Neural cell (in vitro differentiated cells): ENCODE results near the gene HMCN2. TPM values are rescaled to one million over a fixed set of nuclear protein-coding genes. Genes with fewer than 3 reads are reported as not detected.

Source experiments
- H2AFZ ChIP-seq: fragments of 200-600, 300-800 bp; sonication (generic), shearing (Covaris generic); 2 replicates; pipeline ENCODE4 v1.6.0; 2014; ENCODE audit warnings: low read depth, mild to moderate bottlenecking, antibody characterized with exemption, low read length, moderate library complexity
- H3F3A ChIP-seq: fragments of 200-600 bp; shearing (Covaris generic); 2 replicates; pipeline ENCODE4 v1.6.1; 2016; ENCODE audit warnings: mild to moderate bottlenecking, moderate library complexity, mixed read lengths, antibody characterized with exemption, low read length; ENCODE audit not compliant: insufficient read depth, poor library complexity, severe bottlenecking
- H3K27ac ChIP-seq: fragments of 200-600, 300-800 bp; sonication (generic), shearing (Covaris generic); 2 replicates; pipeline ENCODE4 v1.5.1; 2014; ENCODE audit warnings: mild to moderate bottlenecking, low read length, moderate library complexity
- H3K27me3 ChIP-seq: fragments of 300-800, 200-600 bp; sonication (generic), shearing (Covaris generic); 2 replicates; pipeline ENCODE4 v1.6.0; 2014; ENCODE audit warnings: mild to moderate bottlenecking, low read depth, low read length, moderate library complexity; ENCODE audit not compliant: insufficient read depth
- H3K36me3 ChIP-seq: fragments of 300-800, 200-600 bp; sonication (generic), shearing (Covaris generic); 2 replicates; pipeline ENCODE4 v1.5.1; 2014; ENCODE audit warnings: mild to moderate bottlenecking, antibody characterized with exemption, low read length, moderate library complexity; ENCODE audit not compliant: insufficient read depth
- H3K4me2 ChIP-seq: fragments of 300-800, 200-600 bp; sonication (generic), shearing (Covaris generic); 2 replicates; pipeline ENCODE4 v1.6.0; 2014; ENCODE audit warnings: mild to moderate bottlenecking, low read length
- H3K4me3 ChIP-seq: fragments of 300-800, 200-600 bp; sonication (generic), shearing (Covaris generic); 2 replicates; pipeline ENCODE4 v1.5.1; 2014; ENCODE audit warnings: mild to moderate bottlenecking, low read length, moderate library complexity
- H3K79me2 ChIP-seq: fragments of 200-600 bp; shearing (Covaris generic); replicated peaks from 2 replicates; pipeline ENCODE4 v1.6.0; 2014; ENCODE audit warnings: mild to moderate bottlenecking, low read length, moderate library complexity; ENCODE audit not compliant: insufficient read depth
- H3K9ac ChIP-seq: fragments of 300-800, 200-600 bp; sonication (generic), shearing (Covaris generic); 2 replicates; pipeline ENCODE4 v1.6.1; 2016; ENCODE audit warnings: mild to moderate bottlenecking, low read length, mixed read lengths
- H3K9me2 ChIP-seq: fragments of 200-600 bp; shearing (Covaris generic); 2 replicates; pipeline ENCODE4 v1.6.1; 2016; ENCODE audit warnings: mild to moderate bottlenecking, low read length, mixed read lengths; ENCODE audit not compliant: insufficient read depth
- H3K9me3 ChIP-seq: fragments of 200-600, 300-800 bp; sonication (generic), shearing (Covaris generic); 2 replicates; pipeline ENCODE4 v1.6.1; 2016; ENCODE audit warnings: mild to moderate bottlenecking, mixed run types, low read length, moderate library complexity, mixed read lengths
- H4K20me1 ChIP-seq: fragments of 200-600 bp; shearing (Covaris generic); 2 replicates; pipeline ENCODE4 v1.6.1; 2016; ENCODE audit warnings: mild to moderate bottlenecking, mixed run types; ENCODE audit not compliant: insufficient read depth
- CTCF ChIP-seq: fragments of 450-650 bp; IDR thresholded peaks from 2 replicates; pipeline ENCODE4 v1.5.1; 2014; ENCODE audit warnings: antibody characterized with exemption, mild to moderate bottlenecking, moderate library complexity; ENCODE audit not compliant: poor library complexity, severe bottlenecking
- EP300 ChIP-seq: fragments of 450-650 bp; conservative IDR thresholded peaks from 2 replicates; pipeline ENCODE4 v1.6.1; 2014; ENCODE audit warnings: antibody characterized with exemption, mild to moderate bottlenecking, moderate library complexity; ENCODE audit not compliant: poor library complexity, severe bottlenecking
- EZH2 ChIP-seq: fragments of 200-600, 300-800 bp; shearing (Covaris generic), sonication (generic); IDR thresholded peaks from 2 replicates; pipeline ENCODE4 v1.6.1; 2014; ENCODE audit warnings: antibody characterized with exemption, low read length, borderline replicate concordance, mild to moderate bottlenecking; ENCODE audit not compliant: insufficient read depth, poor library complexity, severe bottlenecking
- MXI1 ChIP-seq: fragments of 450-650 bp; conservative IDR thresholded peaks from 2 replicates; pipeline ENCODE4 v1.6.1; 2014; ENCODE audit warnings: antibody characterized with exemption, mild to moderate bottlenecking; ENCODE audit not compliant: poor library complexity, severe bottlenecking
- POLR2AphosphoS5 ChIP-seq: IDR thresholded peaks from 2 replicates; pipeline ENCODE4 v1.6.1; 2012
- RAD21 ChIP-seq: fragments of 450-650 bp; conservative IDR thresholded peaks from 2 replicates; pipeline ENCODE4 v1.6.1; 2014; ENCODE audit warnings: antibody characterized with exemption, mild to moderate bottlenecking, moderate library complexity
- REST ChIP-seq: IDR thresholded peaks from 2 replicates; pipeline ENCODE4 v1.6.1; 2012; ENCODE audit warnings: borderline replicate concordance
- SMC3 ChIP-seq: fragments of 450-650 bp; conservative IDR thresholded peaks from 2 replicates; pipeline ENCODE4 v1.6.1; 2014; ENCODE audit warnings: antibody characterized with exemption, mild to moderate bottlenecking, moderate library complexity; ENCODE audit not compliant: poor library complexity
- TAF1 ChIP-seq: IDR thresholded peaks from 2 replicates; pipeline ENCODE4 v1.6.1; 2012; ENCODE audit warnings: low read depth
- polyA plus RNA-seq: library from polyadenylated mRNA; depleted of rRNA; stranded (reverse); fragments of >200 nt; gene quantifications from 2 replicates; pipeline ENCODE4 v1.2.3, GENCODE V29; 2014

The HMCN2 gene
- polyA plus RNA-seq, 1 donor from 2014 or later, result 1.7 TPM

- no peaks in the 10 kb centered on the region for H3K36me3 ChIP-seq
- no peak overlapping the region for H3K4me2 ChIP-seq
- no peaks in the 10 kb centered on the region for H3F3A ChIP-seq
- peaks cover 3% of the 10 kb centered on the region for H4K20me1 ChIP-seq
- H3K79me2 ChIP-seq, result no peaks in the 10 kb centered on the region
- no peak overlapping the region for H3K4me3 ChIP-seq
- H3K27ac ChIP-seq, result no peak overlapping the region
- no peak for TF ChIP-seq EP300
- TF ChIP-seq EZH2, result no peak
- TF ChIP-seq TAF1, result no peak
- no peak for TF ChIP-seq POLR2AphosphoS5
- TF ChIP-seq MXI1, result no peak
- no peak for TF ChIP-seq CTCF
- TF ChIP-seq SMC3, result no peak
- no peak for TF ChIP-seq REST
- TF ChIP-seq RAD21, result no peak
- H3K9me2 ChIP-seq, result no peaks in the 10 kb centered on the region
- H2AFZ ChIP-seq, result no peak overlapping the region
- H3K27me3 ChIP-seq, result no peaks in the 10 kb centered on the region
- H3K9me3 ChIP-seq, result no peaks in the 10 kb centered on the region
- H3K9ac ChIP-seq, result no peak overlapping the region
Observed at GRCh38 chr9:130219661-130220096, 45.9 kb upstream of the HMCN2 start.

- H4K20me1 ChIP-seq, result peaks cover 3% of the 10 kb centered on the region
- H3K9me2 ChIP-seq, result no peaks in the 10 kb centered on the region
- TF ChIP-seq RAD21, result no peak
- no peak for TF ChIP-seq REST
- no peak for TF ChIP-seq MXI1
- TF ChIP-seq EZH2, result no peak
- TF ChIP-seq EP300, result no peak
- TF ChIP-seq TAF1, result no peak
- TF ChIP-seq SMC3, result no peak
- TF ChIP-seq POLR2AphosphoS5, result no peak
- no peak for TF ChIP-seq CTCF
- H3F3A ChIP-seq, result no peaks in the 10 kb centered on the region
- no peak overlapping the region for H3K9ac ChIP-seq
- no peaks in the 10 kb centered on the region for H3K27me3 ChIP-seq
- no peak overlapping the region for H2AFZ ChIP-seq
- H3K79me2 ChIP-seq, result no peaks in the 10 kb centered on the region
- H3K36me3 ChIP-seq, result peaks cover 3% of the 10 kb centered on the region
- no peak overlapping the region for H3K4me2 ChIP-seq
- H3K9me3 ChIP-seq, result no peaks in the 10 kb centered on the region
- no peak overlapping the region for H3K27ac ChIP-seq
- H3K4me3 ChIP-seq, result no peak overlapping the region
Observed at GRCh38 chr9:130220352-130220751, 45.2 kb upstream of the HMCN2 start.
